ENCODE data around the gene RNF214.

DNA sequence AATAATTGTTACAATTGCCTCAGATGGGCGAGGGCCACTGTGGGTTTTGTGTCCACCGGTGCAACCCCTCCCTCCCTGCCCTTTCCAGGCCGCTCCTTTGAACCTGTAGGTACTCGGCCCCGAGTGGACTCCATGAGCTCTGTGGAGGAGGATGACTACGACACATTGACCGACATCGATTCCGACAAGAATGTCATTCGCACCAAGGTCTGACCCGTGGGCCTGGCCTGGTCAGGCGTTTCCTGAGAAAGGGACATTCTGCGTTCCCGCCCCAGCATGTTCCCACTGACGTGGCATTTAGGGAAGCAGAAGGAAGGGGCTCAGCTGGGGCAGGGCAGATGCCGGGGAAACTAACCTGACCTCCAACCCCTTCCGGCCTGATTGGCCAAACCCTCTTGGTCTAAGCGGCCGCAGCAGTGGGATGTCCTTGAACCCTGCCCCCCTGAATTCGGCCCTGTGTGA is 43.8 kb upstream of the RNF214 start:
- TF ChIP-seq, protein P1, sequence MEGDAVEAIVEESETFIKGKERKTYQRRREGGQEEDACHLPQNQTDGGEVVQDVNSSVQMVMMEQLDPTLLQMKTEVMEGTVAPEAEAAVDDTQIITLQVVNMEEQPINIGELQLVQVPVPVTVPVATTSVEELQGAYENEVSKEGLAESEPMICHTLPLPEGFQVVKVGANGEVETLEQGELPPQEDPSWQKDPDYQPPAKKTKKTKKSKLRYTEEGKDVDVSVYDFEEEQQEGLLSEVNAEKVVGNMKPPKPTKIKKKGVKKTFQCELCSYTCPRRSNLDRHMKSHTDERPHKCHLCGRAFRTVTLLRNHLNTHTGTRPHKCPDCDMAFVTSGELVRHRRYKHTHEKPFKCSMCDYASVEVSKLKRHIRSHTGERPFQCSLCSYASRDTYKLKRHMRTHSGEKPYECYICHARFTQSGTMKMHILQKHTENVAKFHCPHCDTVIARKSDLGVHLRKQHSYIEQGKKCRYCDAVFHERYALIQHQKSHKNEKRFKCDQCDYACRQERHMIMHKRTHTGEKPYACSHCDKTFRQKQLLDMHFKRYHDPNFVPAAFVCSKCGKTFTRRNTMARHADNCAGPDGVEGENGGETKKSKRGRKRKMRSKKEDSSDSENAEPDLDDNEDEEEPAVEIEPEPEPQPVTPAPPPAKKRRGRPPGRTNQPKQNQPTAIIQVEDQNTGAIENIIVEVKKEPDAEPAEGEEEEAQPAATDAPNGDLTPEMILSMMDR (conservative IDR thresholded peaks at IDR 0.05; ENCODE audit: low read depth, low read length): no peak
- no peak for TF ChIP-seq EZH2 (IDR thresholded peaks at IDR 0.05; ENCODE audit: borderline replicate concordance, low read depth, low read length, poor library complexity, severe bottlenecking)
